Panc1 (cell line): Measurements from ENCODE around the gene ZDHHC19. TPM values are rescaled to one million over a fixed set of nuclear protein-coding genes. Genes with fewer than 3 reads are reported as not detected.
"Not testable (repeated sequence)": the region's sequence is repeated elsewhere in the genome, so short reads cannot be mapped to it uniquely, and the experiment has no call there.

ENCODE experiments used
- ATAC-seq: fragments of 200-7000 bp; cut with Tn5 transposase; 2 replicates; pipeline ENCODE4 v1.9.1; 2020; ENCODE audit warnings: mild to moderate bottlenecking, moderate library complexity
- BruUV-seq: library from RNA; stranded (reverse); fragments of 400-500 nt; replicated peaks from 2 replicates; lab custom pipeline; 2021; lab: Mats Ljungman, UMichigan
- CTCF ChIA-PET: fragments of 300-600 bp; sonication (Branson Sonifier 250); formaldehyde crosslinking; loops from one replicate; lab custom pipeline; 2022; ENCODE audit warnings: antibody characterized with exemption; lab: Charles Lee
- POLR2A ChIA-PET: fragments of 300-600 bp; sonication (Branson Sonifier 250); formaldehyde crosslinking; loops from one replicate; lab custom pipeline; 2022; ENCODE audit warnings: antibody characterized with exemption; lab: Charles Lee
- DNase-seq: peaks from one replicate; pipeline ENCODE4 v3.0.0-alpha.2; 2010; ENCODE audit warnings: low read depth, low spot score
- H3K27ac ChIP-seq: 2 replicates; pipeline ENCODE4 v1.5.1; 2011; ENCODE audit warnings: mild to moderate bottlenecking, low read length, inconsistent platforms
- H3K27me3 ChIP-seq: fragments of 200-500 bp; sonication (Bioruptor generic); 2 replicates; pipeline ENCODE4 v1.6.0; 2014; ENCODE audit warnings: low read length, inconsistent platforms; ENCODE audit not compliant: control insufficient read depth, insufficient read depth
- H3K36me3 ChIP-seq: fragments of 200-500 bp; sonication (Bioruptor generic); 2 replicates; pipeline ENCODE4 v1.5.1; 2014; ENCODE audit warnings: inconsistent platforms, mild to moderate bottlenecking, low read length, moderate library complexity; ENCODE audit not compliant: control insufficient read depth, insufficient read depth
- H3K4me1 ChIP-seq: 2 replicates; pipeline ENCODE4 v1.5.1; 2011; ENCODE audit warnings: inconsistent platforms, mild to moderate bottlenecking, low read length, moderate library complexity; ENCODE audit not compliant: control insufficient read depth, insufficient read depth
- H3K4me3 ChIP-seq, 2 experiments: 2 replicates each; pipeline ENCODE4 v1.5.1; 2011 to 2012; ENCODE audit warnings: low read depth in 2 of 2, low read length in 2 of 2, mild to moderate bottlenecking in 2 of 2, inconsistent platforms in 1 of 2, moderate library complexity in 1 of 2
- H3K9me3 ChIP-seq: fragments of 200-500 bp; sonication (Bioruptor generic); 2 replicates; pipeline ENCODE4 v1.5.1; 2014; ENCODE audit warnings: low read depth, mild to moderate bottlenecking, inconsistent platforms, low read length, moderate library complexity; ENCODE audit not compliant: control insufficient read depth, insufficient read depth
- CTCF ChIP-seq: fragments of 450-650 bp; IDR thresholded peaks from 2 replicates; pipeline ENCODE4 v1.5.1; 2017; ENCODE audit warnings: mild to moderate bottlenecking
- POLR2AphosphoS5 ChIP-seq: IDR thresholded peaks from 2 replicates; pipeline ENCODE4 v1.6.1; 2012; ENCODE audit warnings: mild to moderate bottlenecking, low read depth, low read length, moderate library complexity
- SIN3A ChIP-seq: IDR thresholded peaks from 2 replicates; pipeline ENCODE4 v1.6.1; 2012; ENCODE audit warnings: low read depth, mild to moderate bottlenecking, low read length, moderate library complexity, borderline replicate concordance; ENCODE audit not compliant: insufficient read depth
- TCF7L2 ChIP-seq: IDR thresholded peaks from 2 replicates; pipeline ENCODE4 v1.6.1; 2011; ENCODE audit warnings: mild to moderate bottlenecking, low read depth, low read length, inconsistent platforms
- in situ Hi-C: cut with HindIII; loops from 2 replicates; pipeline ENCODE4 v1.10.0; 2016; ENCODE audit warnings: low sequenced_read_pairs, low pct_unique_long_range_greater_than_20kb
- intact Hi-C: fragments of 100-400 bp; cut with micrococcal nuclease; formaldehyde crosslinking; loops from one replicate; pipeline ENCODE4 v1.10.0; 2022; ENCODE audit not compliant: unreplicated experiment
- total RNA-seq: library from RNA; stranded (reverse); gene quantifications from one replicate; pipeline ENCODE4 v1.2.1, GENCODE V29; 2021; ENCODE audit not compliant: unreplicated experiment
- TF ChIP-seq, protein P1 (sequence below), 2 experiments: IDR thresholded peaks; 2 replicates each; pipeline ENCODE4 v1.6.1; 2011 to 2012; ENCODE audit warnings: low read depth in 2 of 2, control low read depth in 1 of 2, low read length in 1 of 2, mild to moderate bottlenecking in 1 of 2, moderate library complexity in 1 of 2; ENCODE audit not compliant: insufficient read depth in 1 of 2

Gene ZDHHC19
- total RNA-seq, 1 experiment from 2014 or later, result 0.33 TPM

DNA sequence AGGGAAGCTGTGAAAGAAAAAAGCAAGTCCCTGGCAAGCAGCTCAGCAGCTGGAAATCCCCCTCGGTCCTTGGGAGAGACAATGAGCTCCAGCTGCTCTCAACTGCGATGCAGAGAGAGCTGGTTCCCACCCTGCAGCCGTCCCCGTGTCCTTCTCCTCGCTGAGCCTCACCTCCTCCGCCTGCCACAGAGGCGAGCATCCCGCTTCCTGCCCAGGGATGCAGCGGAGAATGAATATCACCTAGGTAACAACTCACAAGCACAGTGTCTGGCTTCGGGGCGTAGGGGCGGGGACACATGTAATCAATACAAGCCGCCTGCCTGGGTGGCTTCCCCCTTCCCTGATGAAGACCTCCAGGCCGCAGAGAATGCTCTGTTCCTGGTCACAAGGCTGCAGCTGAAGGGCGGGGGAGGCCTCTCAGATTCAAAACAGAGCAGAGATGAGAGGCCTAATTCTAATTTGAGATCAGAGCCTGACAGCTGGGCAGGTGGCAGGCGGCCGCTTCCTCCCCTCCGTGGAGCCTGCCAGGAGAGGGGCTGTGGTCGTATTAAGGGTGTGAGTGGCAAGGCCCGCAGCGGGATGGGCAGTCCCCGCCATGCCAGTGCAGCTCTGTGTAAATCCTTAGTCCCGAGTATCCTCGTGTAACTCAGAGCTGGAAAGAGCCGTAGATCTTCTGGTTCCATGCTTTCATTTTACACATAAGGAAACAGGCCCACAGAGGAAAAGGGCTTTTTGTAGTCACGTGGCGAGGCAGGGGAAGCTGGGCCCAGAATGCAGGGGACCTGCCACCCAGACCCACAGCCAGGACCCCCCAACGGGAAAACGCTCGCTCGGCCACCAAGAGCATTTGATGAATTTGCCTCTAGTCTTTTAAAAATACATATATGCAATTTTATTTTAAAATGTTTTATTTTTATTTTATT, 24.3 kb downstream of the ZDHHC19 start:
- no peaks in the 10 kb centered on the region for H3K4me1 ChIP-seq
- ChIA-PET POLR2A (interaction anchor here (0.6 to 0.7 kb wide), 2 partner anchors 17 to 375 kb away, joined by 3 to 7 read pairs; no protein-coding TSS in a partner anchor), CTCF (interaction anchor here (1.3 kb wide), 2 partner anchors 9 to 113 kb away, joined by 3 to 4 read pairs; no protein-coding TSS in a partner anchor)
- in situ Hi-C loops (loop anchor here (25.0 kb wide), 1 partner anchor 100 kb away; the partner anchor contains the start of gene TFRC), intact Hi-C loops (no loop called here)
- no TSS peak for BruUV-seq
- H3K4me3 ChIP-seq, result no peak overlapping the region
- ATAC-seq, result no peak
- H3K36me3 ChIP-seq, result no peaks in the 10 kb centered on the region
- DNase-seq, result no peak
- H3K27me3 ChIP-seq, result no peaks in the 10 kb centered on the region
- H3K27ac ChIP-seq, result no peak overlapping the region
- H3K9me3 ChIP-seq, result no peaks in the 10 kb centered on the region
- TF ChIP-seq TCF7L2 (no peak), SIN3A (no peak), CTCF (no peak), POLR2AphosphoS5 (no peak)
- TF ChIP-seq, protein P1, sequence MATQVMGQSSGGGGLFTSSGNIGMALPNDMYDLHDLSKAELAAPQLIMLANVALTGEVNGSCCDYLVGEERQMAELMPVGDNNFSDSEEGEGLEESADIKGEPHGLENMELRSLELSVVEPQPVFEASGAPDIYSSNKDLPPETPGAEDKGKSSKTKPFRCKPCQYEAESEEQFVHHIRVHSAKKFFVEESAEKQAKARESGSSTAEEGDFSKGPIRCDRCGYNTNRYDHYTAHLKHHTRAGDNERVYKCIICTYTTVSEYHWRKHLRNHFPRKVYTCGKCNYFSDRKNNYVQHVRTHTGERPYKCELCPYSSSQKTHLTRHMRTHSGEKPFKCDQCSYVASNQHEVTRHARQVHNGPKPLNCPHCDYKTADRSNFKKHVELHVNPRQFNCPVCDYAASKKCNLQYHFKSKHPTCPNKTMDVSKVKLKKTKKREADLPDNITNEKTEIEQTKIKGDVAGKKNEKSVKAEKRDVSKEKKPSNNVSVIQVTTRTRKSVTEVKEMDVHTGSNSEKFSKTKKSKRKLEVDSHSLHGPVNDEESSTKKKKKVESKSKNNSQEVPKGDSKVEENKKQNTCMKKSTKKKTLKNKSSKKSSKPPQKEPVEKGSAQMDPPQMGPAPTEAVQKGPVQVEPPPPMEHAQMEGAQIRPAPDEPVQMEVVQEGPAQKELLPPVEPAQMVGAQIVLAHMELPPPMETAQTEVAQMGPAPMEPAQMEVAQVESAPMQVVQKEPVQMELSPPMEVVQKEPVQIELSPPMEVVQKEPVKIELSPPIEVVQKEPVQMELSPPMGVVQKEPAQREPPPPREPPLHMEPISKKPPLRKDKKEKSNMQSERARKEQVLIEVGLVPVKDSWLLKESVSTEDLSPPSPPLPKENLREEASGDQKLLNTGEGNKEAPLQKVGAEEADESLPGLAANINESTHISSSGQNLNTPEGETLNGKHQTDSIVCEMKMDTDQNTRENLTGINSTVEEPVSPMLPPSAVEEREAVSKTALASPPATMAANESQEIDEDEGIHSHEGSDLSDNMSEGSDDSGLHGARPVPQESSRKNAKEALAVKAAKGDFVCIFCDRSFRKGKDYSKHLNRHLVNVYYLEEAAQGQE (IDR thresholded peaks at IDR 0.05; ENCODE audit: insufficient read depth in 1 of 2, low read depth in 2 of 2, low read length in 1 of 2), result no peak

DNA sequence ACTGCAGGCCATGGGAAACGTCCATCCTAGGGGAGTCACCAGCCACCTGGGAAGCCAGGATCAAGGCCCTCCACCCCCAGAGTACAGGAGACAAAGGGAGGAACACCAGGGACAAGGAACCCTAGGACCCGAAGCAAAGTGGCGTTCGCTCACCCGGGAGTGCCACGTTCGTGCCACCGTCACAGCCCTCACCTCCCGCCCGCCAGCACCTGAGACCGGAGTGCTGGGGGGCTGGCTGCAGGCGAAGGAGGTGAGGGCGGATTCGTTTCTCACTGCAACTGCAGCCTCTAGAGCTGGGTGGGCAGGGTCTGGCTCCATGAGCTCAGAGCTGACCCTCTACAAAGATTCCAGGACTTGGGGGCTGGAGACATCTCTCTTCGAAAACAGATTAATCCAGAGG, 26.3 kb downstream of the ZDHHC19 start:
- no peaks in the 10 kb centered on the region for H3K4me1 ChIP-seq
- BruUV-seq, result no TSS peak
- CTCF ChIA-PET, result no interaction called here
- DNase-seq (no peak), ATAC-seq (no peak)
- H3K9me3 ChIP-seq, result no peaks in the 10 kb centered on the region
- POLR2A ChIA-PET, result no interaction called here
- no peaks in the 10 kb centered on the region for H3K27me3 ChIP-seq
- no peak overlapping the region for H3K4me3 ChIP-seq
- TF ChIP-seq, protein P1 (IDR thresholded peaks at IDR 0.05; ENCODE audit: insufficient read depth in 1 of 2, low read depth in 2 of 2, low read length in 1 of 2), result no peak
- TF ChIP-seq SIN3A, result no peak
- TF ChIP-seq POLR2AphosphoS5, result no peak
- no peak for TF ChIP-seq CTCF
- no peak for TF ChIP-seq TCF7L2
- in situ Hi-C loops, result loop anchor here (25.0 kb wide), 1 partner anchor 98 kb away; the partner anchor contains the start of gene TFRC
- H3K27ac ChIP-seq, result no peak overlapping the region
- intact Hi-C loops, result no loop called here
- H3K36me3 ChIP-seq, result no peaks in the 10 kb centered on the region

- H3K4me1 ChIP-seq, result not testable (repeated sequence)
- in situ Hi-C loops, result loop anchor here (25.0 kb wide), 1 partner anchor 97 kb away; the partner anchor contains the start of gene TFRC
- CTCF ChIA-PET, result interaction anchor here (0.6 kb wide), 3 partner anchors 73 to 110 kb away, joined by 3 to 10 read pairs (median 6); no protein-coding TSS in a partner anchor
Measured at GRCh38 chr3:196184169-196184432, 27.1 kb downstream of the ZDHHC19 start.

More at GRCh38 chr3:196184169-196184432, 27.1 kb downstream of the ZDHHC19 start:
- ATAC-seq, H3K36me3 ChIP-seq, POLR2A ChIA-PET, intact Hi-C loops, H3K27me3 ChIP-seq, DNase-seq, H3K27ac ChIP-seq, H3K4me3 ChIP-seq, BruUV-seq, H3K9me3 ChIP-seq: not testable (repeated sequence)
